Stimulated activated naive CD4-positive, alpha-beta T cell (primary cell): Measurements from ENCODE around the gene BICDL1.
A peak's percentile ranks its signal among the peaks of the same experiment; 100 is the strongest.

Experiments used
- DNase-seq, 6 experiments: peaks; one replicate each; lab custom pipeline; 2025; lab: John Stamatoyannopoulos, UW

Gene BICDL1

GRCh38 chr12:120102189-120103043, 113.4 kb downstream of the BICDL1 start:
- DNase-seq: no peak

- DNase-seq: no peak
These were observed 114.0 kb downstream of the BICDL1 start for GRCh38 chr12:120103044-120103338.

- DNase-seq: no peak
These were observed 114.3 kb downstream of the BICDL1 start for GRCh38 chr12:120103371-120103770.

- no peak for DNase-seq
These were observed 117.1 kb downstream of the BICDL1 start for GRCh38 chr12:120106151-120106550.

GRCh38 chr12:120109570-120110267, 120.7 kb downstream of the BICDL1 start:
- DNase-seq: no peak

- DNase-seq: peak; percentile 15 to 67 (median 32)
These were observed 121.8 kb downstream of the BICDL1 start for GRCh38 chr12:120110550-120111501.

GRCh38 chr12:120115066-120115465, 126.0 kb downstream of the BICDL1 start:
- DNase-seq: no peak

GRCh38 chr12:120115692-120116440, 126.8 kb downstream of the BICDL1 start:
- DNase-seq: no peak

- DNase-seq: no peak
These were observed 127.4 kb downstream of the BICDL1 start, which contains the start of gene RAB35 for GRCh38 chr12:120116441-120116791. Gene RAB35, minus strand, starts transcription at chr12:120116753. Its CDS starts 103 bp downstream, at chr12:120116650.

- DNase-seq: peak; percentile 95 to 98 (median 96)
These were observed 128.0 kb downstream of the BICDL1 start for GRCh38 chr12:120116792-120117651.

- DNase-seq: no peak
These were observed 128.9 kb downstream of the BICDL1 start for GRCh38 chr12:120117961-120118320.

GRCh38 chr12:120118321-120119061, 129.5 kb downstream of the BICDL1 start:
- no peak for DNase-seq

- no peak for DNase-seq
These were observed 130.4 kb downstream of the BICDL1 start for GRCh38 chr12:120119271-120119973.

GRCh38 chr12:120121343-120121742, 132.3 kb downstream of the BICDL1 start:
- DNase-seq: no peak

- no peak for DNase-seq
These were observed 132.8 kb downstream of the BICDL1 start for GRCh38 chr12:120121766-120122293.

- no peak for DNase-seq
These were observed 136.0 kb downstream of the BICDL1 start for GRCh38 chr12:120125029-120125428.

GRCh38 chr12:120125792-120126634, 137.0 kb downstream of the BICDL1 start:
- no peak for DNase-seq

- DNase-seq: no peak
These were observed 137.6 kb downstream of the BICDL1 start for GRCh38 chr12:120126635-120127005.
